Brain microvascular endothelial cell (primary cell): Measurements from ENCODE around the gene MVP.

Experiments
- DNase-seq: peaks from one replicate; pipeline ENCODE4 v3.0.0-alpha.2; 2020
- H3K27ac ChIP-seq: fragments of 250-450 bp; sonication (Bioruptor Pico); 2 replicates; pipeline ENCODE4 v1.5.1; 2020; ENCODE audit warnings: mild to moderate bottlenecking, moderate library complexity
- H3K27me3 ChIP-seq: fragments of 250-450 bp; sonication (Bioruptor Pico); replicated peaks from 2 replicates; pipeline ENCODE4 v1.5.1; 2020; ENCODE audit warnings: mild to moderate bottlenecking
- H3K36me3 ChIP-seq: fragments of 250-450 bp; sonication (Bioruptor Pico); replicated peaks from 2 replicates; pipeline ENCODE4 v1.5.1; 2020; ENCODE audit warnings: mild to moderate bottlenecking
- H3K4me3 ChIP-seq: 2 replicates; pipeline ENCODE4 v1.5.1; 2011; ENCODE audit warnings: low read depth, mild to moderate bottlenecking, control low read depth, low read length, moderate library complexity
- CTCF ChIP-seq: IDR thresholded peaks from 2 replicates; pipeline ENCODE4 v1.5.1; 2011; ENCODE audit warnings: low read depth, mild to moderate bottlenecking, moderate library complexity, low read length, control low read depth, inconsistent platforms; ENCODE audit errors: missing control alignments
- in situ Hi-C: cut with HindIII; loops from 2 replicates; pipeline ENCODE4 v1.10.0; 2017; ENCODE audit warnings: low sequenced_read_pairs, low pct_ligation_motif_present

MVP gene

GRCh38 chr16:29843931-29844330 lies 23.7 kb downstream of the MVP start:
- Histone ChIP-seq H3K27ac (no peak overlapping the region), H3K27me3 (no peaks in the 10 kb centered on the region), H3K4me3 (no peak overlapping the region), H3K36me3 (peaks cover 86% of the 10 kb centered on the region)
- no peak for DNase-seq
- no peak for TF ChIP-seq CTCF
- in situ Hi-C loops: no loop called here

DNA sequence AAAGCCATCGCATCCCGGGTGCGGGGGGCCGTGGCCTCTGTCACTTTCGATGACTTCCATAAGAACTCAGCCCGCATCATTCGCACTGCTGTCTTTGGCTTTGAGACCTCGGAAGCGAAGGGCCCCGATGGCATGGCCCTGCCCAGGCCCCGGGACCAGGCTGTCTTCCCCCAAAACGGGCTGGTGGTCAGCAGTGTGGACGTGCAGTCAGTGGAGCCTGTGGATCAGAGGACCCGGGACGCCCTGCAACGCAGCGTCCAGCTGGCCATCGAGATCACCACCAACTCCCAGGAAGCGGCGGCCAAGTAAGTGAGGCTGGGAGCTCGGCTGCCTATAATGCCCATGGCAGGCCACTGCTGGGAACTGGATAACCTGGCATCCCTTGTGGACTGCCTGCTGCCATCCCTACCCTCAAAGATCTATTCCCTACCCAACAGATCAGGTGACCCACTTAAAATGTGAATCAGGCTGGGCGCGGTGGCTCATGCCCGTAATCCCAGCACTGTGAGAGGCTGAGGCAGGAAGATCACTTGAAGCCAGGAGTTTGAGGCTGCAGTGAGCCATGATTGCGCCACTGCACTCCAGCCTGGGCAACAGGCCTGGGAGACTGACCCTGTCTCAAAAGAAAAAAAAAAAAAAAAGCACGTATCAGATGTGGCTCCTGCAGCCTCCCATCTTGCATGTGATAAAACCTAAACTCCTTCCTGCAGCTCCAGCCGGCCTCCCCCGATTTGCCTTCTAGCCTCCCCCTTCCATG lies 24.5 kb downstream of the MVP start:
- Histone ChIP-seq H3K27me3 (no peaks in the 10 kb centered on the region), H3K27ac (no peak overlapping the region), H3K36me3 (peaks cover 81% of the 10 kb centered on the region), H3K4me3 (no peak overlapping the region)
- TF ChIP-seq CTCF: no peak
- DNase-seq: no peak
- in situ Hi-C loops: no loop called here

DNA sequence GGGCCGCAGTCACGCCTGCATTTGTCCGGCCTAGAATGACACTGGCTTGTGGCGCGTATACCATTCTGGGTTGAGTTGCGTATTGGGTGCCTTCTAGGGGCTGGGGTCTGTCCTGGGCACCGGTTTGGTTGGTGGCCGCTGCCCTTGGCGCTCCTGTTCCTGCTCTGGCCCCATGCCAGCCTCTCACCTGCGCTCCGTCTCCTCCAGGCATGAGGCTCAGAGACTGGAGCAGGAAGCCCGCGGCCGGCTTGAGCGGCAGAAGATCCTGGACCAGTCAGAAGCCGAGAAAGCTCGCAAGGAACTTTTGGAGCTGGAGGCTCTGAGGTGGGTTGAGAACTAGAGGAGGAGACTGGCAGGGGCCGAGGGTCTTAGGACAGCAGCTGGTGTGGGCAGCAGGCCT lies 25.4 kb downstream of the MVP start:
- H3K27me3 ChIP-seq: no peaks in the 10 kb centered on the region
- TF ChIP-seq CTCF: no peak
- in situ Hi-C loops: no loop called here
- H3K27ac ChIP-seq: no peak overlapping the region
- DNase-seq: no peak
- H3K36me3 ChIP-seq: peaks cover 81% of the 10 kb centered on the region
- no peak overlapping the region for H3K4me3 ChIP-seq

DNA sequence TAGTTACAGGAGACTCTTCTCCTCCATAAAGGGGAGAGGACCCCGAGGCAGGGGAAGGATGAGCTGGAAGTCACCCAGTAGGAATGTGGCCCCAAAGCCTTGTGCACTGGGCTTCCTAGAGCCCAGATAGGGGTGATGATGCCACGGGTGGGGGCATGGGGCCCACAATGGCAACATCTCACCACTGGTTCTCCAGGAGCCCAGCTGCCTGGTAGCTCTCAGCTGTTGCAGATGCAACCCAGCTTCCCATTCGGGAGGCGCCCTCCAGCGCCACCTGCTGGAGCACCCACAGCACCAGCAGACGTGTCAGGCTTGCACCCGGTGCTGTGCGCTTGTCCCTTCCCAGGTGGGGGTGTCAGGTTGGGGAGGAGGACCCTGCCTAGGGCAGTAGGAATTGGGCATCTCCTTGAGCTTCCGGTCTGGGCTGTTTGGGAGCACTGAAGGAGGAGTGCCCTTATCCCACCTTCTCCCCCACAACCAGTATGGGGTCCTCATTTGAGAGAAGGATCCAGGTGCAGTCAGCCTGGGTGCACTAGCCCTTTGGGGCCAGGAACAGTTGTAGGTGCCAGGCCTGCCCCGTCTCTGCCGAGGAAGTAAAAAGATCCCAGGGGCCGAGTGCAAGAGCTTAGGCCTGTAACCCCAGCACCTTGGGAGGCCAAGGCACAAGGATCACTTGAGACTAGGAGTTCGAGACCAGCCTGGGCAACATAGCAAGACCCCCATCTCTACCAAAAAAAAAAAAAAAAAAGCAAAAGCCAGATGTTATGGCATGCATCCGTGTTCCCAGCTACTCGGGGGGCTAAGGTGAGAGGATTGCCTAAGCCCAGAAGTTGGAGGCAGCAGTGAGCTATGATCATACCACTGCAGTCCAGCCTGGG lies 28.4 kb downstream of the MVP start:
- no peak overlapping the region for H3K4me3 ChIP-seq
- in situ Hi-C loops: no loop called here
- peak; percentile 34 for DNase-seq

GRCh38 chr16:29849505-29849904 lies 29.2 kb downstream of the MVP start:
- Histone ChIP-seq H3K27ac (no peak overlapping the region), H3K4me3 (no peak overlapping the region), H3K36me3 (peaks cover 52% of the 10 kb centered on the region), H3K27me3 (no peaks in the 10 kb centered on the region)
- TF ChIP-seq CTCF: no peak
- no peak for DNase-seq
- in situ Hi-C loops: no loop called here

More for the DNA sequence above, 28.4 kb downstream of the MVP start:
- no peak overlapping the region for H3K27ac ChIP-seq
- H3K36me3 ChIP-seq: peaks cover 61% of the 10 kb centered on the region
- peak; percentile 96 for TF ChIP-seq CTCF
- no peaks in the 10 kb centered on the region for H3K27me3 ChIP-seq
